Endothelial cell of umbilical vein (primary cell): ENCODE data around the gene CASK. TPM values are rescaled to one million over a fixed set of nuclear protein-coding genes. Genes with fewer than 3 reads are reported as not detected.

Source experiments
- BruUV-seq: library from RNA; stranded (reverse); fragments of 400-500 nt; replicated peaks from 2 replicates; lab custom pipeline; 2021; lab: Mats Ljungman, UMichigan
- CTCF ChIA-PET: fragments of 300-600, 350-600 bp; sonication (Branson Sonifier 250); formaldehyde crosslinking; loops from one replicate; lab custom pipeline; 2021; ENCODE audit warnings: antibody characterized with exemption, inconsistent platforms; lab: Charles Lee
- POLR2A ChIA-PET: fragments of 300-600, 350-600 bp; sonication (Branson Sonifier 250); formaldehyde crosslinking; loops from one replicate; lab custom pipeline; 2021; ENCODE audit warnings: antibody characterized with exemption, inconsistent platforms; lab: Charles Lee
- DNase-seq: peaks from one replicate; pipeline ENCODE4 v3.0.0-alpha.2; 2011; ENCODE audit warnings: low read depth, low spot score
- FAIRE-seq: peaks from 2 replicates; lab custom pipeline; 2011; peaks lifted over from hg19 to GRCh38; lab: Jason Lieb, UNC
- H2AFZ ChIP-seq: 2 replicates; pipeline ENCODE4 v1.6.0; 2012; ENCODE audit warnings: low read depth, low read length, control low read depth, inconsistent platforms
- H3K27ac ChIP-seq: 2 replicates; pipeline ENCODE4 v1.5.1; 2011; ENCODE audit warnings: low read depth, mild to moderate bottlenecking, control low read depth, low read length, moderate library complexity; ENCODE audit not compliant: insufficient read depth
- H3K27me3 ChIP-seq, 2 experiments: 2 replicates each; pipeline versions ENCODE4 v1.6.0 to v1.6.1; 2011; ENCODE audit warnings: low read length in 2 of 2, mixed read lengths in 1 of 2; ENCODE audit not compliant: control insufficient read depth in 2 of 2, insufficient read depth in 2 of 2
- H3K36me3 ChIP-seq, 2 experiments: 2 replicates in 1 of 2; 3 replicates in 1 of 2; pipeline ENCODE4 v1.5.1; 2011; ENCODE audit warnings: low read length in 2 of 2, mild to moderate bottlenecking in 1 of 2, moderate library complexity in 1 of 2; ENCODE audit not compliant: control insufficient read depth in 2 of 2, insufficient read depth in 2 of 2; ENCODE audit errors: extremely low read depth in 1 of 2
- H3K4me1 ChIP-seq: 3 replicates; pipeline ENCODE4 v1.5.1; 2011; ENCODE audit warnings: mild to moderate bottlenecking, low read length; ENCODE audit not compliant: control insufficient read depth, insufficient read depth; ENCODE audit errors: extremely low read depth
- H3K4me2 ChIP-seq: 2 replicates; pipeline ENCODE4 v1.6.1; 2011; ENCODE audit warnings: low read length, control low read depth, mixed read lengths; ENCODE audit not compliant: insufficient read depth
- H3K4me3 ChIP-seq, 3 experiments: fragments of 200-600 bp in 1 of 3; sonication (generic), shearing (Covaris generic) in 1 of 3; replicated peaks in 1 of 3; 2 replicates each; pipeline ENCODE4 v1.5.1; 2011 to 2016; ENCODE audit warnings: control low read depth in 3 of 3, low read length in 3 of 3, mild to moderate bottlenecking in 2 of 3, inconsistent platforms in 1 of 3, low read depth in 1 of 3, moderate library complexity in 1 of 3; ENCODE audit not compliant: insufficient read depth in 1 of 3
- H3K79me2 ChIP-seq: 2 replicates; pipeline ENCODE4 v1.6.0; 2012; ENCODE audit warnings: low read length, inconsistent platforms; ENCODE audit not compliant: control insufficient read depth, insufficient read depth
- H3K9ac ChIP-seq: replicated peaks from 2 replicates; pipeline ENCODE3; 2011; ENCODE audit warnings: low read length, control low read depth; ENCODE audit not compliant: insufficient read depth; ENCODE audit errors: extremely low read depth
- H3K9me1 ChIP-seq: replicated peaks from 3 replicates; pipeline ENCODE4 v1.6.0; 2011; ENCODE audit warnings: mild to moderate bottlenecking, low read length; ENCODE audit not compliant: control insufficient read depth, insufficient read depth; ENCODE audit errors: extremely low read depth
- H3K9me3 ChIP-seq: replicated peaks from 2 replicates; pipeline ENCODE4 v1.5.1; 2012; ENCODE audit warnings: low read length, inconsistent platforms; ENCODE audit not compliant: control insufficient read depth, insufficient read depth
- H4K20me1 ChIP-seq: replicated peaks from 2 replicates; pipeline ENCODE3; 2011; ENCODE audit warnings: mild to moderate bottlenecking, low read length; ENCODE audit not compliant: control insufficient read depth, insufficient read depth; ENCODE audit errors: extremely low read depth
- CTCF ChIP-seq, 2 donors: IDR thresholded peaks; 1 replicate in 1 of 2; 2 replicates in 1 of 2; pipeline ENCODE4 v1.5.1; 2011; ENCODE audit warnings: low read length in 2 of 2, mild to moderate bottlenecking in 2 of 2, moderate library complexity in 2 of 2, control low read depth in 1 of 2, inconsistent platforms in 1 of 2, low read depth in 1 of 2; ENCODE audit not compliant: insufficient read depth in 1 of 2; ENCODE audit errors: extremely low read depth in 1 of 2
- EZH2 ChIP-seq: IDR thresholded peaks from 2 replicates; pipeline ENCODE4 v1.6.1; 2012; ENCODE audit warnings: borderline replicate concordance, low read depth, mild to moderate bottlenecking, moderate library complexity, low read length, inconsistent platforms; ENCODE audit not compliant: severe bottlenecking
- FOS ChIP-seq: IDR thresholded peaks from 2 replicates; pipeline ENCODE4 v1.6.1; 2011; ENCODE audit warnings: mild to moderate bottlenecking, low read length, moderate library complexity, borderline replicate concordance; ENCODE audit not compliant: insufficient read depth
- GATA2 ChIP-seq: IDR thresholded peaks from 2 replicates; pipeline ENCODE4 v1.7.0; 2011; ENCODE audit warnings: low read depth, mild to moderate bottlenecking, moderate library complexity, mixed read lengths, low read length; ENCODE audit not compliant: insufficient read length, insufficient read depth
- JUN ChIP-seq: IDR thresholded peaks from 2 replicates; pipeline ENCODE4 v1.6.1; 2011; ENCODE audit warnings: borderline replicate concordance, low read depth; ENCODE audit not compliant: insufficient read length, insufficient read depth
- MAX ChIP-seq: IDR thresholded peaks from 2 replicates; pipeline ENCODE4 v1.6.1; 2011; ENCODE audit not compliant: insufficient read depth, insufficient read length
- MYC ChIP-seq: IDR thresholded peaks from one replicate; pipeline ENCODE4 v1.6.1; 2011; ENCODE audit warnings: mild to moderate bottlenecking, low read depth, low read length
- POLR2A ChIP-seq: IDR thresholded peaks from 2 replicates; pipeline ENCODE4 v1.6.1; 2012; ENCODE audit warnings: low read depth, mild to moderate bottlenecking, control low read depth, low read length
- POLR2AphosphoS5 ChIP-seq: IDR thresholded peaks from 2 replicates; pipeline ENCODE4 v1.6.1; 2012; ENCODE audit warnings: low read depth, mild to moderate bottlenecking, control low read depth, low read length, moderate library complexity; ENCODE audit not compliant: insufficient read depth
- dilution Hi-C: fragments of 300-500 bp; cut with MboI; formaldehyde crosslinking; loops from one replicate; pipeline ENCODE4 v1.15.0; 2019; ENCODE audit warnings: low sequenced_read_pairs; ENCODE audit not compliant: extremely low pct_ligation_motif_present
- intact Hi-C: fragments of 100-400 bp; cut with micrococcal nuclease; formaldehyde crosslinking; loops from one replicate; pipeline ENCODE4 v1.10.0; 2022
- polyA plus RNA-seq, 4 experiments: library from polyadenylated mRNA; depleted of rRNA in 3 of 4; stranded (reverse) in 3 of 4; unstranded in 1 of 4; fragments of >200 nt; gene quantifications; 2 replicates each; pipeline versions ENCODE4 v1.2.1 to v1.2.3, GENCODE V29; 2011 to 2012; ENCODE audit warnings: missing spikeins in 1 of 4
- total RNA-seq: library from RNA; stranded (reverse); gene quantifications from 2 replicates; pipeline ENCODE4 v1.2.3, GENCODE V29; 2021

Gene CASK
- total and polyA plus RNA-seq, 2 donors (not counting 3 experiments of a cell fraction or from before 2014, with no cell fraction given): 6.4 to 30.4 TPM

GRCh38 chrX:41825796-41826195 lies 97.6 kb downstream of the CASK start:
- no peak overlapping the region for H3K27ac ChIP-seq
- no peak overlapping the region for H3K4me3 ChIP-seq
- no peak for DNase-seq
- no peak overlapping the region for H3K4me2 ChIP-seq
- TF ChIP-seq POLR2A (no peak), CTCF (IDR thresholded peaks at IDR 0.05; ENCODE audit: extremely low read depth in 1 of 2, insufficient read depth in 1 of 2, low read depth in 1 of 2, low read length in 2 of 2) (no peak), FOS (no peak), MYC (no peak), EZH2 (no peak), JUN (no peak), GATA2 (no peak), MAX (no peak), POLR2AphosphoS5 (no peak)
- no peaks in the 10 kb centered on the region for H3K79me2 ChIP-seq
- ChIA-PET CTCF (interaction anchor here (1.1 kb wide), 1 partner anchor 27 kb away, joined by 3 read pairs; no protein-coding TSS in a partner anchor), POLR2A (no interaction called here)
- no peak overlapping the region for H3K9ac ChIP-seq
- no peaks in the 10 kb centered on the region for H3K27me3 ChIP-seq
- H3K9me3 ChIP-seq: no peaks in the 10 kb centered on the region
- no TSS peak for BruUV-seq
- no peak overlapping the region for H2AFZ ChIP-seq
- no peak for FAIRE-seq
- H3K9me1 ChIP-seq: no peaks in the 10 kb centered on the region
- H3K36me3 ChIP-seq: no peaks in the 10 kb centered on the region
- dilution Hi-C loops (no loop called here), intact Hi-C loops (no loop called here)
- H3K4me1 ChIP-seq: no peaks in the 10 kb centered on the region
- no peaks in the 10 kb centered on the region for H4K20me1 ChIP-seq
